HG03135 (cell line): ENCODE data around the gene GPRASP3.
"Not testable (repeated sequence)": the region's sequence is repeated elsewhere in the genome, so short reads cannot be mapped to it uniquely, and the experiment has no call there.

Source experiments
- ATAC-seq: cut with Tn5 transposase; IDR thresholded peaks from one replicate; pipeline ENCODE4 v1.9.1; 2021; ENCODE audit warnings: mild to moderate bottlenecking, moderate library complexity; ENCODE audit not compliant: unreplicated experiment

Gene GPRASP3

GRCh38 chrX:102720237-102721168, at the start of gene GPRASP3:
Gene GPRASP3 (plus strand): TSS chrX:102720743. CDS start chrX:102748996, 28,253 bp downstream.
- ATAC-seq = no peak

- no peak for ATAC-seq
Measured at GRCh38 chrX:102672856-102673255, 47.7 kb upstream of the GPRASP3 start.

GRCh38 chrX:102677479-102677878, 43.1 kb upstream of the GPRASP3 start:
- not testable (repeated sequence) for ATAC-seq

- no peak for ATAC-seq
Measured at GRCh38 chrX:102684772-102685520, 35.6 kb upstream of the GPRASP3 start.

- ATAC-seq = no peak
Measured at GRCh38 chrX:102694749-102695148, 25.8 kb upstream of the GPRASP3 start.

- ATAC-seq = no peak
Measured at GRCh38 chrX:102696306-102696705, 24.2 kb upstream of the GPRASP3 start.

GRCh38 chrX:102697494-102697893, 23.0 kb upstream of the GPRASP3 start:
- ATAC-seq = no peak

GRCh38 chrX:102708900-102709299, 11.6 kb upstream of the GPRASP3 start:
- no peak for ATAC-seq

- ATAC-seq = no peak
Measured at GRCh38 chrX:102711872-102712215, 8.7 kb upstream of the GPRASP3 start.

GRCh38 chrX:102712216-102712966, 8.2 kb upstream of the GPRASP3 start, which contains the start of gene GPRASP2:
Gene GPRASP2 (plus strand): TSS chrX:102712448. CDS start chrX:102714870, 2,422 bp downstream.
- no peak for ATAC-seq

GRCh38 chrX:102712981-102713625, 7.4 kb upstream of the GPRASP3 start:
- ATAC-seq = no peak

GRCh38 chrX:102714994-102715393, 5.5 kb upstream of the GPRASP3 start:
- no peak for ATAC-seq

GRCh38 chrX:102715967-102716366, 4.6 kb upstream of the GPRASP3 start:
- ATAC-seq = no peak

GRCh38 chrX:102721169-102721506, 595 bp downstream of the GPRASP3 start:
- not testable (repeated sequence) for ATAC-seq

GRCh38 chrX:102723456-102723855, 2.9 kb downstream of the GPRASP3 start:
- ATAC-seq = no peak

GRCh38 chrX:102727761-102728160, 7.2 kb downstream of the GPRASP3 start:
- ATAC-seq = no peak

GRCh38 chrX:102728646-102729045, 8.1 kb downstream of the GPRASP3 start:
- ATAC-seq = no peak

- ATAC-seq = no peak
Measured at GRCh38 chrX:102739657-102740056, 19.1 kb downstream of the GPRASP3 start.

GRCh38 chrX:102744307-102744706, 23.8 kb downstream of the GPRASP3 start:
- ATAC-seq = no peak

GRCh38 chrX:102745513-102745856, 24.9 kb downstream of the GPRASP3 start:
- no peak for ATAC-seq
